ENCODE results near the gene CARD8.

Gene CARD8

GRCh38 chr19:48170817-48171347 lies 84.8 kb downstream of the CARD8 start:
- POLR2A ChIA-PET (ENCODE audit: low non-redundant PET), result no interaction called here
- TF ChIP-seq CTCF (conservative IDR thresholded peaks at IDR 0.05; ENCODE audit: low read depth), result no peak
- no peak for DNase-seq (ENCODE audit: low spot score)
- H3K27ac ChIP-seq, result peak overlapping the region; percentile 93
- CTCF ChIA-PET, result no interaction called here

GRCh38 chr19:48169939-48170803 lies 85.5 kb downstream of the CARD8 start, which contains the start of the genes LIG1 and ZSWIM9:
Gene LIG1 (minus strand): TSS chr19:48170344. CDS start chr19:48165566, 4,778 bp downstream.
Gene ZSWIM9 (plus strand): TSS chr19:48170680. CDS start chr19:48171803, 1,123 bp downstream.
- ChIA-PET POLR2A (ENCODE audit: low non-redundant PET) (no interaction called here), CTCF (no interaction called here)

GRCh38 chr19:48169578-48169938 lies 86.2 kb downstream of the CARD8 start:
- peak; percentile 97 for DNase-seq (ENCODE audit: low spot score)
- ChIA-PET POLR2A (ENCODE audit: low non-redundant PET) (no interaction called here), CTCF (no interaction called here)
- no peak for TF ChIP-seq CTCF (conservative IDR thresholded peaks at IDR 0.05; ENCODE audit: low read depth)
- peak overlapping the region; percentile 93 for H3K27ac ChIP-seq

More at GRCh38 chr19:48169939-48170803, 85.5 kb downstream of the CARD8 start, which contains the start of the genes LIG1 and ZSWIM9:
- DNase-seq (ENCODE audit: low spot score), result peak; percentile 95
- no peak for TF ChIP-seq CTCF (conservative IDR thresholded peaks at IDR 0.05; ENCODE audit: low read depth)
- H3K27ac ChIP-seq, result peak within 1 kb of the TSS; percentile 93

GRCh38 chr19:48168689-48169088 lies 87.0 kb downstream of the CARD8 start:
- ChIA-PET POLR2A (ENCODE audit: low non-redundant PET) (no interaction called here), CTCF (no interaction called here)
- no peak for TF ChIP-seq CTCF (conservative IDR thresholded peaks at IDR 0.05; ENCODE audit: low read depth)
- no peak for DNase-seq (ENCODE audit: low spot score)
- no peak overlapping the region for H3K27ac ChIP-seq

GRCh38 chr19:48158210-48158790 lies 97.4 kb downstream of the CARD8 start:
- H3K27ac ChIP-seq, result no peak overlapping the region
- ChIA-PET CTCF (interaction anchor here (0.6 kb wide), 1 partner anchor 107 kb away, joined by 5 read pairs; no protein-coding TSS in a partner anchor), POLR2A (ENCODE audit: low non-redundant PET) (no interaction called here)
- no peak for DNase-seq (ENCODE audit: low spot score)
- no peak for TF ChIP-seq CTCF (conservative IDR thresholded peaks at IDR 0.05; ENCODE audit: low read depth)

All from RWPE1 (cell line).